Colonic mucosa (tissue), 4 donors: ENCODE results near the gene RHOF. TPM values are rescaled to one million over a fixed set of nuclear protein-coding genes. Genes with fewer than 3 reads are reported as not detected.
A peak's percentile ranks its signal among the peaks of the same experiment; 100 is the strongest.

ENCODE experiments used
- DNase-seq: peaks from one replicate; pipeline ENCODE4 v3.0.0-alpha.2; 2020
- H3K27ac ChIP-seq: fragments of 200-600 bp; one replicate; pipeline ENCODE4 v1.8.0; 2021
- H3K27me3 ChIP-seq: fragments of 200-600 bp; one replicate; pipeline ENCODE4 v1.8.0; 2021
- H3K36me3 ChIP-seq: fragments of 200-600 bp; one replicate; pipeline ENCODE4 v1.8.0; 2021
- H3K4me1 ChIP-seq: fragments of 200-600 bp; one replicate; pipeline ENCODE4 v1.8.0; 2021; ENCODE audit warnings: mild to moderate bottlenecking
- H3K4me3 ChIP-seq: fragments of 200-600 bp; one replicate; pipeline ENCODE4 v1.8.0; 2021
- H3K9ac ChIP-seq, 2 donors: one replicate each; pipeline ENCODE4 v1.7.0; 2013; ENCODE audit warnings: control low read depth in 2 of 2, low read depth in 2 of 2, low read length in 2 of 2
- H3K9me3 ChIP-seq: fragments of 200-600 bp; one replicate; pipeline ENCODE4 v1.8.0; 2021
- intact Hi-C: fragments of 100-400 bp; cut with DNase I; formaldehyde crosslinking; loops from one replicate; pipeline ENCODE4 v1.14.1; 2022
- total RNA-seq, 2 donors: library from RNA; stranded (reverse); fragmentation: NEBNext Ultra II Directional in 1 of 2; extraction: Animal tissue kit (Norgen Biotek cat#: 25700) in 1 of 2; gene quantifications; one replicate each; pipeline ENCODE4 v1.2.1, GENCODE V29; 2021
- TF ChIP-seq, protein P1 (sequence below): fragments of 200-600 bp; IDR thresholded peaks from one replicate; pipeline ENCODE4 v1.8.0; 2022; ENCODE audit warnings: antibody characterized with exemption, mild to moderate bottlenecking
- donor health status: healthy.
- donor health status: DM: no; HTN: no; CAD: no.
- donor health status: DM: no; HTN: no; CAD: no.

RHOF gene
- total RNA-seq, 2 donors from 2014 or later, result 58.0 to 74.5 TPM

DNA sequence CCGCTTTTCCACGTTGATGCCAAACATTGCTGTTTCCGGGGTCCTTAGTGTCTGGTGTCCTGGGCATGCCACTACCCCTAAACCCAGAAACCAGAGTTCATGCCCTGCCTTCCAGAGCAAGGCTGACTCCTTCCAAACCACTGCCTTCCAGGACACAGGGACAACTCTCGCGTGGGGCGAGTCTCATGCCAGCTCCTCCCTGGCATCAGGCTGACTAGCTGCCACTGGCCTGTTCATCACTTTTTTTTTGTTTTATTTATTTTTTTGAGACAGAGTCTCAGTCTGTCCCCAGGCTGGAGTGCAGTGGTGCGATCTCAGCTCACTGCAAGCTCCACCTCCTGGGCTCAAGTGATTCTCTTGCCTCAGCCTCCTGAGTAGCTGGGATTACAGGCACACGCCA is 15.1 kb upstream of the RHOF start:
- Histone ChIP-seq H3K36me3 (no peaks in the 10 kb centered on the region), H3K27ac (no peak overlapping the region), H3K27me3 (no peaks in the 10 kb centered on the region), H3K4me3 (no peak overlapping the region), H3K4me1 (peaks cover 21% of the 10 kb centered on the region), H3K9me3 (no peaks in the 10 kb centered on the region), H3K9ac (no peak overlapping the region)
- no peak for DNase-seq
- intact Hi-C loops, result no loop called here
- TF ChIP-seq, protein P1, sequence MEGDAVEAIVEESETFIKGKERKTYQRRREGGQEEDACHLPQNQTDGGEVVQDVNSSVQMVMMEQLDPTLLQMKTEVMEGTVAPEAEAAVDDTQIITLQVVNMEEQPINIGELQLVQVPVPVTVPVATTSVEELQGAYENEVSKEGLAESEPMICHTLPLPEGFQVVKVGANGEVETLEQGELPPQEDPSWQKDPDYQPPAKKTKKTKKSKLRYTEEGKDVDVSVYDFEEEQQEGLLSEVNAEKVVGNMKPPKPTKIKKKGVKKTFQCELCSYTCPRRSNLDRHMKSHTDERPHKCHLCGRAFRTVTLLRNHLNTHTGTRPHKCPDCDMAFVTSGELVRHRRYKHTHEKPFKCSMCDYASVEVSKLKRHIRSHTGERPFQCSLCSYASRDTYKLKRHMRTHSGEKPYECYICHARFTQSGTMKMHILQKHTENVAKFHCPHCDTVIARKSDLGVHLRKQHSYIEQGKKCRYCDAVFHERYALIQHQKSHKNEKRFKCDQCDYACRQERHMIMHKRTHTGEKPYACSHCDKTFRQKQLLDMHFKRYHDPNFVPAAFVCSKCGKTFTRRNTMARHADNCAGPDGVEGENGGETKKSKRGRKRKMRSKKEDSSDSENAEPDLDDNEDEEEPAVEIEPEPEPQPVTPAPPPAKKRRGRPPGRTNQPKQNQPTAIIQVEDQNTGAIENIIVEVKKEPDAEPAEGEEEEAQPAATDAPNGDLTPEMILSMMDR, result no peak

DNA sequence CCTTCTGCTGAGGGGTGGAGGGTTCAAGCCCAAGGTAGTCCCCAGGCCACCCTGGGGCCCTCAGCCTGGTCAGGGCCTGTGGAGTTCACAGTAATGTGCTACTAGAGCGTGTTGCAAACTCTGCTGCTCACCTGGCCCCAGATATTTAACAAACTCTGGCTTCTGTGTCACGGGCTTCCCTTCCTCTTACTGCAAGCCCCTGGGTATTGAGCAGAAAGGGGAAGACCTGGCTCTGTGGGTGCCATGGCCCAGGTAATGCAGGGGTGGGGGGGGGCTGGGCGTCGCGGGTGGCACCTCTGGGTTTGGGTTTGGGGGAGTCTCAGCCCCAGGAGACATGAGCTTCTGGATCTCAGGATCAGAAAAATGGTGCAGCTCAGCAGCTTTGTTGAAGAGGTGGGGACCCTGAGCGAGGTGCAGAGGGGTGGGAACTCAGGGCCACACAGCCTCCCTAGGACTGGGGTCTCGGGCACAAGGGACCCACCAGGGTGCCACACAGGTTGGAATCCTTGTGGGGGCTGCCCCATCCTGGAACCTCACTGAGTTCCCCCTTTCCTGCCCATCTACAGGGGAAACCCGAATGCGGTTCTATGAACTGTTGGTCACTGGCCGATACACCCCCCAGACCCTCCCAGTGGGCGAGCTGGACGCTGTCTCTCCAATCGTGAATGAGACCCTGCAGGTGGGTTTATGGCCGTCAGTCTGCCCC is 14.3 kb upstream of the RHOF start:
- TF ChIP-seq, protein P1, result no peak
- no peaks in the 10 kb centered on the region for H3K36me3 ChIP-seq
- intact Hi-C loops, result no loop called here
- no peak overlapping the region for H3K4me3 ChIP-seq
- H3K27me3 ChIP-seq, result no peaks in the 10 kb centered on the region
- no peak overlapping the region for H3K9ac ChIP-seq
- no peak overlapping the region for H3K27ac ChIP-seq
- no peak for DNase-seq
- H3K4me1 ChIP-seq, result peaks cover 13% of the 10 kb centered on the region
- H3K9me3 ChIP-seq, result no peaks in the 10 kb centered on the region

DNA sequence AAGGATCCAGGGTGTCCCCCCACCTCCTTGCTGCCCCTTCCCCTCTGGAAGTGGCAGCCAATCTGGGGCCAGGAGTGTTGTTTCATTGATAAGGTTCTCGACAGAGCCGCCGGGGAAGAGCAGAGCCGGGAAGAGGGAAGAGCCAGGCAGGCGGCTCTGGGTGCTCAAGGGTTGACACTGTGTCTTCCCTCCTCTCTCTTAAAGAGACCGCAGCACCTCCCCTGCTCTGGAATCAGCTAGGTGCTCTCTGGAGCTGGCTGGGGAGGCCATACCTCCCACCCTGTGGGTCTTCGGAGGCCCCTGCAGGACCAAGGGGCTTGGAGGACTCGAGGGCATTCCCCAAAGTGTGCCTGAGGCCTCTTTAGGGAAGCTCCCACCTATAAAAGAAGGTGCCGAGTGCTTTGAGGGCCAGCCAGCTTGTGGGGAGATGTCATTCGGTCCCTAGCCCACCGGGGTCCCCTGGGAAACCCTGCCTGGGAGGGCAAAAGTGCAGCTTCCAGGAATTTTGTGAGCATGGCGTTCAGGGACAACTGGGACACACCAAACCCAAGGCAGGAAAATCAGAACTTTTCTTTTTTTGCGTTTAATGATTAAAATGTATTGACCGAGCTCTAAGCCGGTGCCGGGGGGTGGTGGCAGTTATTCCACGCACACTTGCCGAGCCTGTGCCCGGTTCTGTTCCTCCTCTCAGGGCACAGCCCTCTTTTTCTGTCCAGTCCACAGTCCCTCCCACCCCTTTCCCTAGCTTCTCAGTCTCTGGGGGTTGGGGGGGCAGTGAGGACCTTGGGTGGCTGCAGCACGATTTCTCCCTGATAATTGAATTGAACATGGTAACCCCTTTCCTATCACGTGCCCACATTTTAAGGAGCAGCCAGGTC is 13.3 kb upstream of the RHOF start:
- no peaks in the 10 kb centered on the region for H3K27me3 ChIP-seq
- TF ChIP-seq, protein P1, result no peak
- H3K9me3 ChIP-seq, result no peaks in the 10 kb centered on the region
- intact Hi-C loops, result no loop called here
- DNase-seq, result no peak
- peak overlapping the region in 1 of 2 donors; percentile 82 for H3K9ac ChIP-seq
- peaks cover 13% of the 10 kb centered on the region for H3K4me1 ChIP-seq
- H3K4me3 ChIP-seq, result peak overlapping the region; percentile 77
- no peaks in the 10 kb centered on the region for H3K36me3 ChIP-seq
- H3K27ac ChIP-seq, result peak overlapping the region; percentile 46

DNA sequence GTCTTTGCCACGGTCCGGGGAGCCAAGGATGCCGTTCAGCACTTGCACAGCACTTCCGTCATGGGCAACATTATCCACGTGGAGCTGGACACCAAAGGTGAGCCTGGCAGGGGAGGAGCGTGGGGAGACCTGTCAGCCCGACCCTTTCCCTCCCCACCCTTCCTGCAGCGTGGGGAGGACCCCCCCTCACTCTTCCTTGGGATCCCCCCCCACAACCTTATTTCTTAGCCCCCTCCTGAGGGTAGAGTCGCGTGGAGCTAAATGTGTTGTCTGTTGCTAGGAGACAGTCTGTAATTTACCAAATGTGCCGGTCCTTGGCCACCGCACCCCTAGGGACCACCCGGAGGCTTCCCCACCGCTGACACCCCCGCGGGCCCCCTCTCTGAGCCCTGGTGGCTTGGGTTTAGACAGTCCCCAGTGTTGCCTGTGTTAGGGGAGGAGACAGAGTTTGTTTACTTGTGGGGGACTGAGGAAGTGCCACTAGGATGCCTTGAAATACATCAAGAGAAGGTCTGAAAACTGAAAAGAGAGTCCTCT is 12.6 kb upstream of the RHOF start:
- Histone ChIP-seq H3K9me3 (no peaks in the 10 kb centered on the region), H3K36me3 (no peaks in the 10 kb centered on the region), H3K27me3 (no peaks in the 10 kb centered on the region), H3K4me3 (peak overlapping the region; percentile 77), H3K4me1 (peaks cover 8% of the 10 kb centered on the region), H3K9ac (peak overlapping the region; percentile 68 to 82), H3K27ac (peak overlapping the region; percentile 46)
- DNase-seq, result peak; percentile 50
- TF ChIP-seq, protein P1, result no peak
- intact Hi-C loops, result no loop called here

DNA sequence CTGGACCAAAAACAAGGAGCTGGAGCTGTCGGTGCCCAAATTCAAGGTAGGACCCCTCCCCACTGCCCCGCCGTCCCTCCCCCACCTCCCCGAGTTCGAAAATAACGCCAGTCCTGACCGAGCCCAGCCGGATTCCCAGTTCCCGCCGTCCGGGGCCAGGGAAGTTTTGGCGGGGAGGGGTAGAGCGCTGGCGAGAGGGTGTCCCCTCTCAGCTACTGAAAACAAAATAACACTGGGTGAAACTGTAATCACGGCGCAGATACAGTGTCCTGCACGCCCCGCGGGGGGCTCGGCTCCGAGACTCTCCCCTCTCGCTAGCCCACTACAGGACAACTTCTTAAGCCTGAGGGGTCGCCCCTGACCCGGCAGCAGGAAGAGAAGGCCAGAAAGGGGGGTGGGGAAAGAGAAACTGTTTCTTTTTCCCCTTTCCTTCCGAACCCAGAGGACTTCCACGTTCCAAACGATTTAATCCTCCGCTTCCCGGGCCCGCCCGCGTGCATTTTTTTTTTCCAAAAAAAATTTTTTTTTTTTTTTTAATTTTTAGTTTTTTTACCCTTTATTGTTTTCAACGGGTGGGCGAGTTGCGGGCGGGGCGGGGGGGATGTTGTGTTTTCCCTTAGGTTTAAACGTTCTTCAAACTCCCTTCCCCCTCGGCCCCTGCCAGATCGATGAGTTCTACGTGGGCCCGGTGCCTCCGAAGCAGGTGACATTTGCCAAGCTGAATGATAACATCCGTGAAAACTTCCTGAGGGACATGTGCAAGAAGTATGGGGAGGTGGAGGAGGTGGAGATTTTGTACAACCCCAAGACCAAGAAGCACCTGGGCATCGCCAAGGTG is 11.9 kb upstream of the RHOF start:
- Histone ChIP-seq H3K27me3 (no peaks in the 10 kb centered on the region), H3K36me3 (no peaks in the 10 kb centered on the region), H3K9me3 (no peaks in the 10 kb centered on the region), H3K27ac (peak overlapping the region; percentile 88), H3K9ac (peak overlapping the region; percentile 82 to 91), H3K4me3 (peak overlapping the region; percentile 77), H3K4me1 (peaks cover 4% of the 10 kb centered on the region)
- DNase-seq, result peak; percentile 51
- intact Hi-C loops, result no loop called here
- TF ChIP-seq, protein P1, result no peak
